PFSK-1 (cell line): ENCODE data around the gene CNRIP1.

Experiments used
- FOXP2 ChIP-seq: optimal IDR thresholded peaks from 2 replicates; pipeline ENCODE3; 2011; ENCODE audit warnings: borderline replicate concordance, control low read depth, inconsistent platforms; ENCODE audit not compliant: insufficient read depth; ENCODE audit errors: extremely low read length, extremely low read depth
- POLR2AphosphoS5 ChIP-seq: IDR thresholded peaks from 2 replicates; pipeline ENCODE4 v1.6.1; 2012; ENCODE audit warnings: low read depth, mild to moderate bottlenecking, control low read depth, low read length, moderate library complexity
- REST ChIP-seq, 2 experiments: IDR thresholded peaks; 2 replicates each; pipeline versions ENCODE4 v1.6.1 to v1.8.0; 2011 to 2012; ENCODE audit warnings: low read depth in 2 of 2, low read length in 2 of 2, control low read depth in 1 of 2, inconsistent platforms in 1 of 2, mild to moderate bottlenecking in 1 of 2, moderate library complexity in 1 of 2; ENCODE audit not compliant: insufficient read depth in 1 of 2
- SIN3A ChIP-seq: IDR thresholded peaks from 2 replicates; pipeline ENCODE4 v1.6.1; 2012; ENCODE audit warnings: mild to moderate bottlenecking, low read length, moderate library complexity, borderline replicate concordance; ENCODE audit not compliant: insufficient read depth
- TAF1 ChIP-seq: IDR thresholded peaks from 2 replicates; pipeline ENCODE4 v1.6.1; 2012; ENCODE audit warnings: low read length, control low read depth, borderline replicate concordance; ENCODE audit not compliant: insufficient read depth

Gene CNRIP1

GRCh38 chr2:68330691-68331090 is 10.9 kb upstream of the CNRIP1 start:
- TF ChIP-seq REST (IDR thresholded peaks at IDR 0.05; ENCODE audit: insufficient read depth in 1 of 2, low read depth in 2 of 2, low read length in 2 of 2) (no peak), FOXP2 (no peak), SIN3A (no peak), POLR2AphosphoS5 (no peak), TAF1 (no peak)

GRCh38 chr2:68328901-68329300 is 9.2 kb upstream of the CNRIP1 start:
- TF ChIP-seq TAF1 = no peak
- TF ChIP-seq FOXP2 = no peak
- no peak for TF ChIP-seq SIN3A
- no peak for TF ChIP-seq POLR2AphosphoS5
- TF ChIP-seq REST (IDR thresholded peaks at IDR 0.05; ENCODE audit: insufficient read depth in 1 of 2, low read depth in 2 of 2, low read length in 2 of 2) = no peak

- TF ChIP-seq REST (IDR thresholded peaks at IDR 0.05; ENCODE audit: insufficient read depth in 1 of 2, low read depth in 2 of 2, low read length in 2 of 2) = no peak
- no peak for TF ChIP-seq SIN3A
- TF ChIP-seq FOXP2 = no peak
- TF ChIP-seq POLR2AphosphoS5 = no peak
- TF ChIP-seq TAF1 = no peak
Observed at GRCh38 chr2:68325056-68325455, 5.3 kb upstream of the CNRIP1 start.

GRCh38 chr2:68320118-68320641 is 431 bp upstream of the CNRIP1 start:
- TF ChIP-seq REST (IDR thresholded peaks at IDR 0.05; ENCODE audit: insufficient read depth in 1 of 2, low read depth in 2 of 2, low read length in 2 of 2) = peak; percentile 78 to 90
- no peak for TF ChIP-seq TAF1

GRCh38 chr2:68318914-68319397 is 793 bp downstream of the CNRIP1 start:
- 0 out of 4 replicates have a peak, but pooled peaks of 1 of the 2 experiments have one; percentile 7 for TF ChIP-seq REST (IDR thresholded peaks at IDR 0.05; ENCODE audit: insufficient read depth in 1 of 2, low read depth in 2 of 2, low read length in 2 of 2)
- TF ChIP-seq SIN3A = no peak
- 0 out of 2 replicates have a peak, but pooled peaks have one; percentile 17 for TF ChIP-seq TAF1
- TF ChIP-seq FOXP2 = no peak
- TF ChIP-seq POLR2AphosphoS5 = no peak
